IMR-90 (cell line): ENCODE measurements around the gene DENND2C. TPM values are rescaled to one million over a fixed set of nuclear protein-coding genes. Genes with fewer than 3 reads are reported as not detected.

Source experiments
- ATAC-seq: fragments of 200-7000 bp; cut with Tn5 transposase; 2 replicates; pipeline ENCODE4 v1.9.1; 2020; ENCODE audit warnings: low read depth, mild to moderate bottlenecking, moderate library complexity
- BruUV-seq: library from RNA; stranded (reverse); fragments of 400-500 nt; replicated peaks from 2 replicates; lab custom pipeline; 2021; lab: Mats Ljungman, UMichigan
- CTCF ChIA-PET: fragments of 300-600 bp; formaldehyde crosslinking; extraction: SDS; loops from one replicate; lab custom pipeline; 2021; ENCODE audit warnings: antibody characterized with exemption; lab: Yijun Ruan, JAX
- POLR2A ChIA-PET: fragments of 300-600 bp; sonication (Branson Sonifier 250); formaldehyde crosslinking; loops from one replicate; lab custom pipeline; 2022; ENCODE audit warnings: antibody characterized with exemption; ENCODE audit not compliant: unreplicated experiment; lab: Charles Lee
- DNase-seq: peaks from one replicate; pipeline ENCODE4 v3.0.0; 2013
- H2AFZ ChIP-seq: replicated peaks from 2 replicates; pipeline ENCODE3; 2013; ENCODE audit warnings: low read length, mild to moderate bottlenecking; ENCODE audit not compliant: poor library complexity
- H2AK5ac ChIP-seq: 2 replicates; pipeline ENCODE4 v1.6.1; 2013; ENCODE audit warnings: low read depth, low read length, inconsistent platforms
- H2AK9ac ChIP-seq: replicated peaks from 2 replicates; pipeline ENCODE3; 2013; ENCODE audit warnings: mild to moderate bottlenecking, low read depth, low read length, moderate library complexity; ENCODE audit not compliant: poor library complexity
- H2BK120ac ChIP-seq: 2 replicates; pipeline ENCODE4 v1.6.1; 2013; ENCODE audit warnings: low read depth, low read length, inconsistent platforms
- H2BK15ac ChIP-seq: 3 replicates; pipeline ENCODE4 v1.6.1; 2013; ENCODE audit warnings: low read depth, low read length, inconsistent platforms
- H2BK20ac ChIP-seq: 2 replicates; pipeline ENCODE4 v1.6.1; 2013; ENCODE audit warnings: low read depth, mild to moderate bottlenecking, inconsistent platforms, low read length, moderate library complexity
- H2BK5ac ChIP-seq: 2 replicates; pipeline ENCODE4 v1.6.1; 2013; ENCODE audit warnings: mild to moderate bottlenecking, low read depth, low read length, inconsistent platforms; ENCODE audit not compliant: poor library complexity, severe bottlenecking
- H3K14ac ChIP-seq: replicated peaks from 2 replicates; pipeline ENCODE4 v1.6.1; 2013; ENCODE audit warnings: low read depth, low read length, inconsistent platforms
- H3K18ac ChIP-seq: 2 replicates; pipeline ENCODE4 v1.6.1; 2013; ENCODE audit warnings: low read depth, low read length, control low read depth
- H3K23ac ChIP-seq: 2 replicates; pipeline ENCODE4 v1.6.1; 2013; ENCODE audit warnings: low read depth, low read length, inconsistent platforms
- H3K27ac ChIP-seq: 2 replicates; pipeline ENCODE4 v1.5.1; 2013; ENCODE audit warnings: mild to moderate bottlenecking, control low read depth, low read length; ENCODE audit not compliant: insufficient read depth
- H3K27me3 ChIP-seq: 2 replicates; pipeline ENCODE4 v1.6.1; 2013; ENCODE audit warnings: low read length; ENCODE audit not compliant: control insufficient read depth, insufficient read depth
- H3K36me3 ChIP-seq: 2 replicates; pipeline ENCODE4 v1.6.1; 2013; ENCODE audit warnings: low read length, mixed read lengths; ENCODE audit not compliant: control insufficient read depth, insufficient read depth
- H3K4ac ChIP-seq: 2 replicates; pipeline ENCODE4 v1.6.1; 2013; ENCODE audit warnings: low read depth, low read length, inconsistent platforms
- H3K4me1 ChIP-seq: 2 replicates; pipeline ENCODE4 v1.6.1; 2013; ENCODE audit warnings: low read length, mixed read lengths; ENCODE audit not compliant: control insufficient read depth, insufficient read depth
- H3K4me2 ChIP-seq: 2 replicates; pipeline ENCODE4 v1.6.1; 2013; ENCODE audit warnings: low read depth, mild to moderate bottlenecking, control low read depth, low read length, moderate library complexity
- H3K4me3 ChIP-seq: 2 replicates; pipeline ENCODE4 v1.5.1; 2013; ENCODE audit warnings: low read depth, mild to moderate bottlenecking, control low read depth, low read length, moderate library complexity; ENCODE audit not compliant: insufficient read depth
- H3K56ac ChIP-seq: 2 replicates; pipeline ENCODE4 v1.6.1; 2013; ENCODE audit warnings: low read length, inconsistent platforms; ENCODE audit not compliant: insufficient read depth; ENCODE audit errors: extremely low read depth
- H3K79me1 ChIP-seq, 2 experiments: 2 replicates each; pipeline ENCODE4 v1.6.1; 2013; ENCODE audit warnings: low read length in 2 of 2, inconsistent platforms in 1 of 2, low read depth in 1 of 2
- H3K9ac ChIP-seq: 2 replicates; pipeline ENCODE4 v1.6.1; 2013; ENCODE audit warnings: low read depth, low read length, control low read depth
- H3K9me1 ChIP-seq: 2 replicates; pipeline ENCODE4 v1.6.1; 2013; ENCODE audit warnings: low read length, inconsistent platforms; ENCODE audit not compliant: insufficient read depth
- H3K9me3 ChIP-seq: 2 replicates; pipeline ENCODE4 v1.6.1; 2013; ENCODE audit warnings: low read length; ENCODE audit not compliant: control insufficient read depth, insufficient read depth
- H4K20me1 ChIP-seq: 2 replicates; pipeline ENCODE4 v1.6.1; 2013; ENCODE audit warnings: low read length, inconsistent platforms; ENCODE audit not compliant: insufficient read depth
- H4K5ac ChIP-seq: 2 replicates; pipeline ENCODE4 v1.6.1; 2013; ENCODE audit warnings: mild to moderate bottlenecking, low read depth, low read length, control low read depth
- H4K8ac ChIP-seq, 2 experiments: 2 replicates each; pipeline ENCODE4 v1.6.1; 2013; ENCODE audit warnings: low read depth in 2 of 2, low read length in 2 of 2, control low read depth in 1 of 2, inconsistent platforms in 1 of 2
- H4K91ac ChIP-seq: 2 replicates; pipeline ENCODE4 v1.6.1; 2013; ENCODE audit warnings: low read depth, low read length, inconsistent platforms; ENCODE audit not compliant: insufficient read depth
- BHLHE40 ChIP-seq: fragments of 150-350 bp; IDR thresholded peaks from 2 replicates; pipeline ENCODE4 v1.6.1; 2016; ENCODE audit warnings: mild to moderate bottlenecking, low read depth, low read length
- CEBPB ChIP-seq: IDR thresholded peaks from 2 replicates; pipeline ENCODE4 v1.6.1; 2012; ENCODE audit warnings: low read depth, low read length, improper control_type of control experiment
- CHD1 ChIP-seq: IDR thresholded peaks from 2 replicates; pipeline ENCODE4 v1.6.1; 2012; ENCODE audit warnings: low read depth, low read length, improper control_type of control experiment
- FOS ChIP-seq: fragments of 150-350 bp; IDR thresholded peaks from 2 replicates; pipeline ENCODE4 v1.6.1; 2016; ENCODE audit warnings: low read depth, low read length
- MAFK ChIP-seq: IDR thresholded peaks from 2 replicates; pipeline ENCODE4 v1.6.1; 2012; ENCODE audit warnings: low read depth, low read length, improper control_type of control experiment
- MAZ ChIP-seq: IDR thresholded peaks from 2 replicates; pipeline ENCODE4 v1.6.1; 2012; ENCODE audit warnings: low read depth, mild to moderate bottlenecking, low read length, improper control_type of control experiment, moderate library complexity, borderline replicate concordance
- MXI1 ChIP-seq: IDR thresholded peaks from 2 replicates; pipeline ENCODE4 v1.6.1; 2012; ENCODE audit warnings: low read depth, mild to moderate bottlenecking, low read length, moderate library complexity, borderline replicate concordance
- NFE2L2 ChIP-seq: fragments of 150-350 bp; IDR thresholded peaks from 2 replicates; pipeline ENCODE4 v1.6.1; 2016; ENCODE audit warnings: low read depth, mild to moderate bottlenecking, low read length
- POLR2A ChIP-seq: IDR thresholded peaks from 2 replicates; pipeline ENCODE4 v1.6.1; 2012; ENCODE audit warnings: mild to moderate bottlenecking, low read depth, low read length
- RAD21 ChIP-seq: IDR thresholded peaks from 2 replicates; pipeline ENCODE4 v1.6.1; 2012; ENCODE audit warnings: low read length, improper control_type of control experiment
- RCOR1 ChIP-seq: IDR thresholded peaks from 2 replicates; pipeline ENCODE4 v1.6.1; 2012; ENCODE audit warnings: mild to moderate bottlenecking, low read length, improper control_type of control experiment; ENCODE audit not compliant: insufficient replicate concordance
- RFX5 ChIP-seq: IDR thresholded peaks from 2 replicates; pipeline ENCODE4 v1.8.0; 2012; ENCODE audit warnings: low read depth, mild to moderate bottlenecking, low read length, moderate library complexity
- SMC3 ChIP-seq: fragments of 150-350 bp; IDR thresholded peaks from 2 replicates; pipeline ENCODE4 v1.6.1; 2016; ENCODE audit warnings: low read depth, mild to moderate bottlenecking, antibody characterized with exemption, low read length, moderate library complexity
- WGBS, 2 experiments: methylation state at CpG; one replicate each; pipeline versions ENCODE4 v1.1.5 to v1.1.7; 2013; ENCODE audit warnings: missing lambda C conversion rate in 2 of 2; ENCODE audit not compliant: insufficient read length in 1 of 2; ENCODE audit errors: extremely low coverage in 2 of 2; 5-methylcytosine and 5-hydroxymethylcytosine counted together
- dilution Hi-C: fragments of 300-500 bp; cut with HindIII; formaldehyde crosslinking; loops from one replicate; pipeline ENCODE4 v1.14.3; 2018; ENCODE audit warnings: low sequenced_read_pairs; ENCODE audit not compliant: unreplicated experiment
- in situ Hi-C: fragments of 300-500 bp; cut with MboI; formaldehyde crosslinking; loops from 3 replicates; pipeline ENCODE4 v1.14.3; 2019; ENCODE audit warnings: low sequenced_read_pairs, inconsistent platforms, mixed read lengths
- intact Hi-C: fragments of 100-400 bp; cut with micrococcal nuclease; formaldehyde crosslinking; loops from 2 replicates; pipeline ENCODE4 v1.10.0; 2022
- polyA plus RNA-seq, 3 experiments: library from polyadenylated mRNA; depleted of rRNA; stranded (reverse); fragments of >200 nt; gene quantifications; 2 replicates each; pipeline ENCODE4 v1.2.3, GENCODE V29; 2012; ENCODE audit warnings: low replicate concordance in 1 of 3
- total RNA-seq: library from RNA; depleted of rRNA; stranded (reverse); fragments of >200 nt; gene quantifications from 2 replicates; pipeline ENCODE4 v1.2.3, GENCODE V29; 2012
- TF ChIP-seq, protein P1 (sequence below): fragments of 150-350 bp; IDR thresholded peaks from 2 replicates; pipeline ENCODE4 v1.6.1; 2017; ENCODE audit warnings: mild to moderate bottlenecking, antibody characterized with exemption, low read length, low read depth
- TF ChIP-seq, protein P2 (sequence below): conservative IDR thresholded peaks from 2 replicates; pipeline ENCODE4 v1.5.1; 2012; ENCODE audit warnings: mild to moderate bottlenecking, low read depth, low read length, improper control_type of control experiment
- TF ChIP-seq, protein P3 (sequence below): fragments of 150-350 bp; IDR thresholded peaks from 2 replicates; pipeline ENCODE4 v1.6.1; 2016; ENCODE audit warnings: low read depth, mild to moderate bottlenecking, low read length, moderate library complexity, borderline replicate concordance

Gene DENND2C
- total and polyA plus RNA-seq, 2 of the 4 experiments (the other 2 are of a cell fraction), result 0.58 to 2.2 TPM

- Histone ChIP-seq H3K27ac (no peak overlapping the region), H2BK15ac (no peak overlapping the region), H4K20me1 (no peaks in the 10 kb centered on the region), H4K5ac (no peak overlapping the region), H2AK9ac (no peak overlapping the region), H3K23ac (no peak overlapping the region), H2BK120ac (no peak overlapping the region), H3K9me1 (no peaks in the 10 kb centered on the region), H3K56ac (no peak overlapping the region), H2BK20ac (no peak overlapping the region), H3K27me3 (no peaks in the 10 kb centered on the region), H3K4me3 (no peak overlapping the region), H3K9ac (no peak overlapping the region), H3K4me2 (no peak overlapping the region), H3K4ac (no peak overlapping the region), H2AK5ac (no peak overlapping the region), H3K4me1 (no peaks in the 10 kb centered on the region), H3K9me3 (no peaks in the 10 kb centered on the region), H4K91ac (no peak overlapping the region), H3K18ac (no peak overlapping the region), H2BK5ac (no peak overlapping the region), H3K14ac (no peak overlapping the region), H2AFZ (no peak overlapping the region), H4K8ac (no peak overlapping the region), H3K79me1 (no peaks in the 10 kb centered on the region), H3K36me3 (no peaks in the 10 kb centered on the region)
- no peak for DNase-seq
- intact Hi-C loops (no loop called here), in situ Hi-C loops (no loop called here), dilution Hi-C loops (no loop called here)
- POLR2A ChIA-PET, result no interaction called here
- CTCF ChIA-PET, result no interaction called here
- WGBS, 2 experiments, result no CpG with 5 or more reads among the region's 3 CpGs
- ATAC-seq, result no peak
- no peak for TF ChIP-seq MAZ
- no peak for TF ChIP-seq NFE2L2
- no peak for TF ChIP-seq BHLHE40
- no peak for TF ChIP-seq FOS
- TF ChIP-seq CHD1, result no peak
- TF ChIP-seq MXI1, result no peak
- no peak for TF ChIP-seq CEBPB
- TF ChIP-seq SMC3, result no peak
- TF ChIP-seq, protein P1, sequence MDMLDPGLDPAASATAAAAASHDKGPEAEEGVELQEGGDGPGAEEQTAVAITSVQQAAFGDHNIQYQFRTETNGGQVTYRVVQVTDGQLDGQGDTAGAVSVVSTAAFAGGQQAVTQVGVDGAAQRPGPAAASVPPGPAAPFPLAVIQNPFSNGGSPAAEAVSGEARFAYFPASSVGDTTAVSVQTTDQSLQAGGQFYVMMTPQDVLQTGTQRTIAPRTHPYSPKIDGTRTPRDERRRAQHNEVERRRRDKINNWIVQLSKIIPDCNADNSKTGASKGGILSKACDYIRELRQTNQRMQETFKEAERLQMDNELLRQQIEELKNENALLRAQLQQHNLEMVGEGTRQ, result no peak
- TF ChIP-seq, protein P2, sequence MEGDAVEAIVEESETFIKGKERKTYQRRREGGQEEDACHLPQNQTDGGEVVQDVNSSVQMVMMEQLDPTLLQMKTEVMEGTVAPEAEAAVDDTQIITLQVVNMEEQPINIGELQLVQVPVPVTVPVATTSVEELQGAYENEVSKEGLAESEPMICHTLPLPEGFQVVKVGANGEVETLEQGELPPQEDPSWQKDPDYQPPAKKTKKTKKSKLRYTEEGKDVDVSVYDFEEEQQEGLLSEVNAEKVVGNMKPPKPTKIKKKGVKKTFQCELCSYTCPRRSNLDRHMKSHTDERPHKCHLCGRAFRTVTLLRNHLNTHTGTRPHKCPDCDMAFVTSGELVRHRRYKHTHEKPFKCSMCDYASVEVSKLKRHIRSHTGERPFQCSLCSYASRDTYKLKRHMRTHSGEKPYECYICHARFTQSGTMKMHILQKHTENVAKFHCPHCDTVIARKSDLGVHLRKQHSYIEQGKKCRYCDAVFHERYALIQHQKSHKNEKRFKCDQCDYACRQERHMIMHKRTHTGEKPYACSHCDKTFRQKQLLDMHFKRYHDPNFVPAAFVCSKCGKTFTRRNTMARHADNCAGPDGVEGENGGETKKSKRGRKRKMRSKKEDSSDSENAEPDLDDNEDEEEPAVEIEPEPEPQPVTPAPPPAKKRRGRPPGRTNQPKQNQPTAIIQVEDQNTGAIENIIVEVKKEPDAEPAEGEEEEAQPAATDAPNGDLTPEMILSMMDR, result no peak
- no peak for TF ChIP-seq RFX5
- TF ChIP-seq RAD21, result no peak
- TF ChIP-seq MAFK, result no peak
- TF ChIP-seq POLR2A, result no peak
- TF ChIP-seq RCOR1, result no peak
- TF ChIP-seq, protein P3, sequence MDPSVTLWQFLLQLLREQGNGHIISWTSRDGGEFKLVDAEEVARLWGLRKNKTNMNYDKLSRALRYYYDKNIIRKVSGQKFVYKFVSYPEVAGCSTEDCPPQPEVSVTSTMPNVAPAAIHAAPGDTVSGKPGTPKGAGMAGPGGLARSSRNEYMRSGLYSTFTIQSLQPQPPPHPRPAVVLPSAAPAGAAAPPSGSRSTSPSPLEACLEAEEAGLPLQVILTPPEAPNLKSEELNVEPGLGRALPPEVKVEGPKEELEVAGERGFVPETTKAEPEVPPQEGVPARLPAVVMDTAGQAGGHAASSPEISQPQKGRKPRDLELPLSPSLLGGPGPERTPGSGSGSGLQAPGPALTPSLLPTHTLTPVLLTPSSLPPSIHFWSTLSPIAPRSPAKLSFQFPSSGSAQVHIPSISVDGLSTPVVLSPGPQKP, result no peak
- BruUV-seq, result no TSS peak
These were observed 75.8 kb downstream of the DENND2C start for GRCh38 chr1:114594046-114594445.
